NB4 (cell line): ENCODE data around the gene MAML2.

Source experiments
- POLR2A ChIP-seq: IDR thresholded peaks from 2 replicates; pipeline ENCODE4 v1.6.1; 2011; ENCODE audit warnings: mild to moderate bottlenecking; ENCODE audit not compliant: insufficient read length; ENCODE audit errors: extremely low read depth
- TF ChIP-seq, protein P1 (sequence below): IDR thresholded peaks from one replicate; pipeline ENCODE4 v1.5.1; 2012; ENCODE audit warnings: low read depth, low read length

DNA sequence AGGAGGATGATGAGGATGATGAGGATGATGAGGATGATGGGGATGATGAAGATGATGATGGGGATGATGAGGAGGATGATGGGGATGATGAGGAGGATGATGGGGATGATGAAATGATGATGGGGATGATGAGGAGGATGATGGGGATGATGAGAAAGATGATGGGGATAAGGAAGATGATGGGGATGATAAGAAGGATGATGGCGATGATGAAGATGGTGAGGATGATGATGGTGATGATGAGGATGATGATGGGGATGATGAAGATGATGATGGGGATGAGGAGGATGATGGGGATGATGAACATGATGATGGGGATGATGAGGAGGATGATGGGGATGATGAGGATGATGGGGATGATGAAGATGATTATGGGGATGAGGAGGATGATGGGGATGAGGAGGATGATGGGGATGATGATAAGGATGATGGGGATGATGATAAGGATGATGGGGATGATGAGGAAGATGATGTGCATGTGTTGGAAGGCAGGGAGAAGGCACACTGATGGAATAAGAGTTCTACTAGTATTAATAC, 340.2 kb downstream of the MAML2 start:
- TF ChIP-seq, protein P1, sequence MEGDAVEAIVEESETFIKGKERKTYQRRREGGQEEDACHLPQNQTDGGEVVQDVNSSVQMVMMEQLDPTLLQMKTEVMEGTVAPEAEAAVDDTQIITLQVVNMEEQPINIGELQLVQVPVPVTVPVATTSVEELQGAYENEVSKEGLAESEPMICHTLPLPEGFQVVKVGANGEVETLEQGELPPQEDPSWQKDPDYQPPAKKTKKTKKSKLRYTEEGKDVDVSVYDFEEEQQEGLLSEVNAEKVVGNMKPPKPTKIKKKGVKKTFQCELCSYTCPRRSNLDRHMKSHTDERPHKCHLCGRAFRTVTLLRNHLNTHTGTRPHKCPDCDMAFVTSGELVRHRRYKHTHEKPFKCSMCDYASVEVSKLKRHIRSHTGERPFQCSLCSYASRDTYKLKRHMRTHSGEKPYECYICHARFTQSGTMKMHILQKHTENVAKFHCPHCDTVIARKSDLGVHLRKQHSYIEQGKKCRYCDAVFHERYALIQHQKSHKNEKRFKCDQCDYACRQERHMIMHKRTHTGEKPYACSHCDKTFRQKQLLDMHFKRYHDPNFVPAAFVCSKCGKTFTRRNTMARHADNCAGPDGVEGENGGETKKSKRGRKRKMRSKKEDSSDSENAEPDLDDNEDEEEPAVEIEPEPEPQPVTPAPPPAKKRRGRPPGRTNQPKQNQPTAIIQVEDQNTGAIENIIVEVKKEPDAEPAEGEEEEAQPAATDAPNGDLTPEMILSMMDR: no peak
- no peak for TF ChIP-seq POLR2A
